Adrenal gland (tissue), 12 donors: ENCODE measurements around the gene RARRES1. TPM values are rescaled to one million over a fixed set of nuclear protein-coding genes. Genes with fewer than 3 reads are reported as not detected.
A peak's percentile ranks its signal among the peaks of the same experiment; 100 is the strongest.

Experiments used
- DNase-seq, 7 donors: peaks; one replicate each; pipeline ENCODE4 v3.0.0-alpha.2; 2019 to 2020
- H3K27ac ChIP-seq, 5 donors: fragments of 200-600 bp; sonication (generic) in 4 of 5; 1 replicate in 3 of 5; 2 replicates in 2 of 5; pipeline versions ENCODE4 v1.5.1 to v1.8.0; 2016 to 2020; ENCODE audit warnings: mild to moderate bottlenecking in 1 of 5
- H3K27me3 ChIP-seq: fragments of 200-600 bp; 2 replicates; pipeline ENCODE4 v1.8.0; 2021
- H3K36me3 ChIP-seq, 2 donors: fragments of 200-600 bp; replicated peaks in 1 of 2; 1 replicate in 1 of 2; 2 replicates in 1 of 2; pipeline versions ENCODE4 v1.5.1 to v1.8.0; 2018 to 2022
- H3K4me1 ChIP-seq, 2 donors: fragments of 200-600 bp; replicated peaks in 1 of 2; 1 replicate in 1 of 2; 2 replicates in 1 of 2; pipeline versions ENCODE4 v1.5.1 to v1.8.0; 2018 to 2021
- H3K4me3 ChIP-seq, 4 donors: fragments of 200-600 bp; sonication (generic) in 3 of 4; one replicate each; pipeline ENCODE4 v1.5.1; 2016 to 2018
- H3K9me3 ChIP-seq, 3 donors: fragments of 200-600 bp; sonication (generic) in 1 of 3; replicated peaks in 1 of 3; 1 replicate in 2 of 3; 2 replicates in 1 of 3; pipeline versions ENCODE4 v1.5.1 to v1.8.0; 2016 to 2021
- CTCF ChIP-seq, 6 experiments: fragments of 450-650 bp in 4 of 6; fragments of 200-600 bp in 2 of 6; sonication (generic) in 1 of 6; IDR thresholded peaks; 1 replicate in 5 of 6; 2 replicates in 1 of 6; pipeline versions ENCODE4 v1.5.1 to v1.8.0; 2016 to 2021; ENCODE audit warnings: antibody characterized with exemption in 6 of 6, mild to moderate bottlenecking in 2 of 6, moderate library complexity in 1 of 6
- POLR2A ChIP-seq, 2 donors: fragments of 450-650 bp; IDR thresholded peaks; one replicate each; pipeline ENCODE4 v1.6.1; 2017; ENCODE audit warnings: antibody characterized with exemption in 2 of 2, mild to moderate bottlenecking in 2 of 2, moderate library complexity in 1 of 2
- WGBS, 4 donors: extraction: QIAGEN DNeasy Blood & Tissue Kit in 2 of 4; methylation state at CpG; one replicate each; pipeline versions ENCODE4 v1.1.5 to v1.1.7; 2013 to 2017; 5-methylcytosine and 5-hydroxymethylcytosine counted together
- intact Hi-C, 2 donors: fragments of 100-400 bp; cut with DNase I; formaldehyde crosslinking; loops; one replicate each; pipeline versions ENCODE4 v1.14.1 to v1.15.0; 2022 to 2023
- polyA plus RNA-seq, 3 donors: library from polyadenylated mRNA; stranded (reverse); fragments of 200-250 nt in 2 of 3; fragments of 350-450 nt in 1 of 3; fragmentation: Illumina TruSeq in 1 of 3; extraction: RNeasy Lipid Tissue Mini Kit (QIAGEN cat#74804) in 1 of 3; gene quantifications; one replicate each; pipeline ENCODE4 v1.2.3, GENCODE V29; 2013 to 2014
- total RNA-seq, 9 donors: library from RNA; depleted of rRNA in 4 of 9; stranded (reverse); fragments of >200 nt in 4 of 9; fragments of 120-200 nt in 1 of 9; fragmentation: NEBNext Ultra II Directional in 1 of 9; extraction: Animal tissue kit (Norgen Biotek cat#: 25700) in 1 of 9; gene quantifications; one replicate each; pipeline versions ENCODE4 v1.1.0 to v1.2.4, GENCODE V29; 2013 to 2023
- donor health status: healthy with polysubstance abuse.
- donor health status: Bipolar disorder and iron deficiency.
- donor health status: DM: yes; HTN: yes; CAD: no.
- donor health status: DM: no; HTN: no; CAD: no.
- donor health status: DM: no; HTN: no; CAD: no.
- donor health status: DM: yes; HTN: yes; CAD: no.

The RARRES1 gene
- total and polyA plus RNA-seq, 12 donors, result 2.1 to 204 (median 17.7) TPM

- no peak for DNase-seq
- intact Hi-C loops, result no loop called here
- Histone ChIP-seq H3K27me3 (no peaks in the 10 kb centered on the region), H3K4me1 (peaks cover 0 to 3% of the 10 kb centered on the region in 2 donors), H3K4me3 (no peak overlapping the region), H3K9me3 (no peaks in the 10 kb centered on the region), H3K27ac (no peak overlapping the region), H3K36me3 (no peaks in the 10 kb centered on the region)
- WGBS, 4 donors, result 41 to 75% (median 64%) methylated on average over 1 of the region's 1 CpG
- TF ChIP-seq CTCF (IDR thresholded peaks at IDR 0.05), result no peak
- no peak for TF ChIP-seq POLR2A (IDR thresholded peaks at IDR 0.05)
These were observed 48.5 kb upstream of the RARRES1 start for GRCh38 chr3:158780766-158781165.

- H3K36me3 ChIP-seq, result no peaks in the 10 kb centered on the region
- 76 to 84% (median 80%) methylated on average over 3 of the region's 3 CpGs for WGBS, 4 donors
- no peaks in the 10 kb centered on the region for H3K27me3 ChIP-seq
- peak overlapping the region in 2 of 5 donors; percentile 22 to 25 for H3K27ac ChIP-seq
- no peak overlapping the region for H3K4me3 ChIP-seq
- intact Hi-C loops, result no loop called here
- no peaks in the 10 kb centered on the region for H3K9me3 ChIP-seq
- no peak for DNase-seq
- no peak for TF ChIP-seq CTCF (IDR thresholded peaks at IDR 0.05)
- TF ChIP-seq POLR2A (IDR thresholded peaks at IDR 0.05), result no peak
- peaks cover 0 to 15% of the 10 kb centered on the region in 2 donors for H3K4me1 ChIP-seq
These were observed 45.1 kb upstream of the RARRES1 start for GRCh38 chr3:158777161-158777873.

- H3K4me3 ChIP-seq, result no peak overlapping the region
- no peaks in the 10 kb centered on the region for H3K36me3 ChIP-seq
- TF ChIP-seq CTCF (IDR thresholded peaks at IDR 0.05), result no peak
- TF ChIP-seq POLR2A (IDR thresholded peaks at IDR 0.05), result no peak
- peak overlapping the region in 1 of 5 donors; percentile 54 for H3K27ac ChIP-seq
- no peak for DNase-seq
- H3K4me1 ChIP-seq, result peaks cover 0 to 15% of the 10 kb centered on the region in 2 donors
- H3K9me3 ChIP-seq, result no peaks in the 10 kb centered on the region
- 90 to 99% (median 94%) methylated on average over 7 of the region's 7 CpGs for WGBS, 4 donors
- H3K27me3 ChIP-seq, result no peaks in the 10 kb centered on the region
- intact Hi-C loops, result no loop called here
These were observed 44.3 kb upstream of the RARRES1 start for GRCh38 chr3:158776531-158776930.

- intact Hi-C loops, result no loop called here
These were observed 43.5 kb upstream of the RARRES1 start for GRCh38 chr3:158775426-158776410.

More at GRCh38 chr3:158775426-158776410, 43.5 kb upstream of the RARRES1 start:
- Histone ChIP-seq H3K9me3 (no peaks in the 10 kb centered on the region), H3K27ac (peak overlapping the region in 2 of 5 donors; percentile 32 to 46), H3K4me3 (no peak overlapping the region), H3K27me3 (no peaks in the 10 kb centered on the region), H3K4me1 (peaks cover 0 to 15% of the 10 kb centered on the region in 2 donors), H3K36me3 (no peaks in the 10 kb centered on the region)
- TF ChIP-seq CTCF (IDR thresholded peaks at IDR 0.05), result no peak
- no peak for TF ChIP-seq POLR2A (IDR thresholded peaks at IDR 0.05)
- 92 to 96% (median 94%) methylated on average over 3 of the region's 3 CpGs for WGBS, 4 donors
- no peak for DNase-seq
